Activated CD4-positive, alpha-beta T cell treated with anti-CD3 and anti-CD28 coated beads, Interleukin-2, amount 10 ng/mL, durations not matched to agents 7 days and 5 days (primary cell): Measurements from ENCODE around the gene TSHZ1. TPM values are rescaled to one million over a fixed set of nuclear protein-coding genes. Genes with fewer than 3 reads are reported as not detected.
A peak's percentile ranks its signal among the peaks of the same experiment; 100 is the strongest.

Experiments
- CTCF ChIA-PET: fragments of 350-600 bp; sonication (Branson Sonifier 250); formaldehyde crosslinking; loops from one replicate; lab custom pipeline; 2021; ENCODE audit warnings: antibody characterized with exemption; lab: Charles Lee
- POLR2A ChIA-PET: fragments of 350-600 bp; sonication (Branson Sonifier 250); formaldehyde crosslinking; loops from one replicate; lab custom pipeline; 2021; ENCODE audit warnings: antibody characterized with exemption; lab: Charles Lee
- DNase-seq: peaks from one replicate; pipeline ENCODE4 v3.0.0-alpha.2; 2020
- H3K27ac Mint-ChIP-seq: one replicate; pipeline ENCODE4 v1.8.0; 2021; ENCODE audit warnings: mild to moderate bottlenecking, moderate library complexity, mixed read lengths
- H3K27me3 Mint-ChIP-seq: one replicate; pipeline ENCODE4 v1.8.0; 2021; ENCODE audit warnings: mixed read lengths
- H3K36me3 Mint-ChIP-seq: one replicate; pipeline ENCODE4 v1.8.0; 2021; ENCODE audit warnings: low read depth, mixed read lengths
- H3K4me1 Mint-ChIP-seq: one replicate; pipeline ENCODE4 v1.8.0; 2021; ENCODE audit warnings: mixed read lengths
- H3K4me3 Mint-ChIP-seq: one replicate; pipeline ENCODE4 v1.8.0; 2021; ENCODE audit warnings: mild to moderate bottlenecking, moderate library complexity, mixed read lengths
- H3K9me3 Mint-ChIP-seq: one replicate; pipeline ENCODE4 v1.8.0; 2021; ENCODE audit warnings: mixed read lengths
- total RNA-seq, 2 experiments: library from RNA; stranded (reverse); gene quantifications; one replicate each; pipeline ENCODE4 v1.2.3, GENCODE V29; 2021

TSHZ1 gene
- total RNA-seq, 2 experiments from 2014 or later = 22.0 to 23.6 TPM

GRCh38 chr18:75221897-75222296 is 11.3 kb downstream of the TSHZ1 start:
- H3K9me3 Mint-ChIP-seq = no peaks in the 10 kb centered on the region
- no peaks in the 10 kb centered on the region for H3K27me3 Mint-ChIP-seq
- H3K4me3 Mint-ChIP-seq = no peak overlapping the region
- peaks cover 50% of the 10 kb centered on the region for H3K4me1 Mint-ChIP-seq
- no peak for DNase-seq
- POLR2A ChIA-PET = interaction anchor here (0.5 kb wide), 1 partner anchor 22 kb away, joined by 3 read pairs; no protein-coding TSS in a partner anchor
- CTCF ChIA-PET = no interaction called here
- H3K36me3 Mint-ChIP-seq = peaks cover 4% of the 10 kb centered on the region
- no peak overlapping the region for H3K27ac Mint-ChIP-seq

GRCh38 chr18:75222407-75222806 is 11.8 kb downstream of the TSHZ1 start:
- ChIA-PET POLR2A (no interaction called here), CTCF (no interaction called here)
- DNase-seq = no peak
- no peak overlapping the region for H3K4me3 Mint-ChIP-seq
- H3K4me1 Mint-ChIP-seq = peaks cover 51% of the 10 kb centered on the region
- peaks cover 5% of the 10 kb centered on the region for H3K36me3 Mint-ChIP-seq
- H3K27ac Mint-ChIP-seq = no peak overlapping the region
- H3K9me3 Mint-ChIP-seq = no peaks in the 10 kb centered on the region
- no peaks in the 10 kb centered on the region for H3K27me3 Mint-ChIP-seq

- no peaks in the 10 kb centered on the region for H3K27me3 Mint-ChIP-seq
- DNase-seq = no peak
- H3K9me3 Mint-ChIP-seq = no peaks in the 10 kb centered on the region
- no peak overlapping the region for H3K4me3 Mint-ChIP-seq
- peaks cover 52% of the 10 kb centered on the region for H3K4me1 Mint-ChIP-seq
- H3K36me3 Mint-ChIP-seq = peaks cover 6% of the 10 kb centered on the region
- H3K27ac Mint-ChIP-seq = no peak overlapping the region
- POLR2A ChIA-PET = no interaction called here
- CTCF ChIA-PET = interaction anchor here (0.8 kb wide), 1 partner anchor 69 kb away, joined by 3 read pairs; no protein-coding TSS in a partner anchor
Measured at GRCh38 chr18:75223687-75224347, 13.2 kb downstream of the TSHZ1 start.

GRCh38 chr18:75226286-75226955 is 15.8 kb downstream of the TSHZ1 start:
- CTCF ChIA-PET = interaction anchor here (0.6 to 2.3 kb wide), 5 partner anchors 9 to 1245 kb away, joined by 3 to 6 read pairs (median 3); no protein-coding TSS in a partner anchor
- Mint-ChIP-seq H3K36me3 (peaks cover 23% of the 10 kb centered on the region), H3K27ac (no peak overlapping the region), H3K4me1 (peaks cover 53% of the 10 kb centered on the region), H3K9me3 (no peaks in the 10 kb centered on the region), H3K4me3 (no peak overlapping the region), H3K27me3 (no peaks in the 10 kb centered on the region)
- POLR2A ChIA-PET = interaction anchor here (0.6 kb wide), 1 partner anchor 175 kb away, joined by 4 read pairs; no protein-coding TSS in a partner anchor
- no peak for DNase-seq

GRCh38 chr18:75226956-75227316 is 16.3 kb downstream of the TSHZ1 start:
- H3K4me1 Mint-ChIP-seq = peaks cover 50% of the 10 kb centered on the region
- no peak overlapping the region for H3K4me3 Mint-ChIP-seq
- POLR2A ChIA-PET = no interaction called here
- no peak for DNase-seq
- H3K27me3 Mint-ChIP-seq = no peaks in the 10 kb centered on the region
- no peaks in the 10 kb centered on the region for H3K9me3 Mint-ChIP-seq
- peaks cover 23% of the 10 kb centered on the region for H3K36me3 Mint-ChIP-seq
- CTCF ChIA-PET = no interaction called here
- peak overlapping the region; percentile 66 for H3K27ac Mint-ChIP-seq

GRCh38 chr18:75227535-75228296 is 17.1 kb downstream of the TSHZ1 start:
- Mint-ChIP-seq H3K4me1 (peaks cover 43% of the 10 kb centered on the region), H3K36me3 (peaks cover 23% of the 10 kb centered on the region), H3K9me3 (no peaks in the 10 kb centered on the region), H3K27ac (no peak overlapping the region), H3K27me3 (no peaks in the 10 kb centered on the region), H3K4me3 (no peak overlapping the region)
- ChIA-PET CTCF (no interaction called here), POLR2A (no interaction called here)
- no peak for DNase-seq

- no peak overlapping the region for H3K27ac Mint-ChIP-seq
- ChIA-PET POLR2A (no interaction called here), CTCF (no interaction called here)
- H3K9me3 Mint-ChIP-seq = no peaks in the 10 kb centered on the region
- DNase-seq = no peak
- peaks cover 38% of the 10 kb centered on the region for H3K4me1 Mint-ChIP-seq
- peaks cover 23% of the 10 kb centered on the region for H3K36me3 Mint-ChIP-seq
- no peaks in the 10 kb centered on the region for H3K27me3 Mint-ChIP-seq
- no peak overlapping the region for H3K4me3 Mint-ChIP-seq
Measured at GRCh38 chr18:75228967-75229366, 18.4 kb downstream of the TSHZ1 start.

- H3K36me3 Mint-ChIP-seq = peaks cover 23% of the 10 kb centered on the region
- ChIA-PET CTCF (no interaction called here), POLR2A (no interaction called here)
- no peaks in the 10 kb centered on the region for H3K9me3 Mint-ChIP-seq
- H3K27ac Mint-ChIP-seq = peak overlapping the region; percentile 2
- peaks cover 38% of the 10 kb centered on the region for H3K4me1 Mint-ChIP-seq
- DNase-seq = no peak
- H3K4me3 Mint-ChIP-seq = no peak overlapping the region
- H3K27me3 Mint-ChIP-seq = no peaks in the 10 kb centered on the region
Measured at GRCh38 chr18:75229437-75229836, 18.8 kb downstream of the TSHZ1 start.

- peaks cover 23% of the 10 kb centered on the region for H3K36me3 Mint-ChIP-seq
- H3K4me3 Mint-ChIP-seq = no peak overlapping the region
- ChIA-PET CTCF (no interaction called here), POLR2A (no interaction called here)
- H3K27me3 Mint-ChIP-seq = no peaks in the 10 kb centered on the region
- H3K27ac Mint-ChIP-seq = no peak overlapping the region
- peaks cover 36% of the 10 kb centered on the region for H3K4me1 Mint-ChIP-seq
- no peak for DNase-seq
- H3K9me3 Mint-ChIP-seq = no peaks in the 10 kb centered on the region
Measured at GRCh38 chr18:75230163-75231052, 19.8 kb downstream of the TSHZ1 start.

GRCh38 chr18:75231053-75231406 is 20.4 kb downstream of the TSHZ1 start:
- Mint-ChIP-seq H3K27me3 (no peaks in the 10 kb centered on the region), H3K4me1 (peaks cover 40% of the 10 kb centered on the region), H3K9me3 (no peaks in the 10 kb centered on the region), H3K4me3 (no peak overlapping the region), H3K36me3 (peaks cover 23% of the 10 kb centered on the region), H3K27ac (no peak overlapping the region)
- no peak for DNase-seq
- ChIA-PET CTCF (no interaction called here), POLR2A (no interaction called here)

GRCh38 chr18:75234901-75235300 is 24.3 kb downstream of the TSHZ1 start:
- Mint-ChIP-seq H3K4me1 (peaks cover 14% of the 10 kb centered on the region), H3K27ac (no peak overlapping the region), H3K27me3 (no peaks in the 10 kb centered on the region), H3K36me3 (peaks cover 15% of the 10 kb centered on the region), H3K9me3 (no peaks in the 10 kb centered on the region), H3K4me3 (no peak overlapping the region)
- DNase-seq = no peak
- POLR2A ChIA-PET = no interaction called here
- CTCF ChIA-PET = interaction anchor here (1.2 kb wide), 1 partner anchor 9 kb away, joined by 6 read pairs; no protein-coding TSS in a partner anchor

GRCh38 chr18:75235896-75236295 is 25.3 kb downstream of the TSHZ1 start:
- ChIA-PET POLR2A (no interaction called here), CTCF (interaction anchor here (0.9 to 1.2 kb wide), 3 partner anchors 10 to 28 kb away, joined by 3 to 6 read pairs (median 3); no protein-coding TSS in a partner anchor)
- H3K9me3 Mint-ChIP-seq = no peaks in the 10 kb centered on the region

More at GRCh38 chr18:75235896-75236295, 25.3 kb downstream of the TSHZ1 start:
- Mint-ChIP-seq H3K27ac (no peak overlapping the region), H3K36me3 (peaks cover 9% of the 10 kb centered on the region), H3K27me3 (no peaks in the 10 kb centered on the region), H3K4me3 (no peak overlapping the region), H3K4me1 (peaks cover 9% of the 10 kb centered on the region)
- no peak for DNase-seq
